K562 (cell line): ENCODE results near the gene KANK2. TPM values are rescaled to one million over a fixed set of nuclear protein-coding genes. Genes with fewer than 3 reads are reported as not detected.
A peak's percentile ranks its signal among the peaks of the same experiment; 100 is the strongest.

Experiments
- ATF4 ChIP-seq: fragments of 450-650 bp; formaldehyde crosslinking; IDR thresholded peaks from 2 replicates; pipeline ENCODE4 v1.4.0; 2022; ENCODE audit warnings: mild to moderate bottlenecking, moderate library complexity
- CCNT2 ChIP-seq: IDR thresholded peaks from 2 replicates; pipeline ENCODE4 v1.6.1; 2011; ENCODE audit warnings: borderline replicate concordance, low read depth, mild to moderate bottlenecking, moderate library complexity, mixed read lengths, low read length; ENCODE audit not compliant: insufficient read length; ENCODE audit errors: extremely low read depth
- CEBPB ChIP-seq: fragments of 450-650 bp; IDR thresholded peaks from 2 replicates; pipeline ENCODE4 v1.6.1; 2016; ENCODE audit warnings: missing genetic modification characterization, missing compliant biosample characterization
- CHD1 ChIP-seq: fragments of 200-600 bp; sonication (generic); IDR thresholded peaks from one replicate; pipeline ENCODE4 v1.6.1; 2012; ENCODE audit warnings: mild to moderate bottlenecking, moderate library complexity, low read length, inconsistent platforms
- CREM ChIP-seq: IDR thresholded peaks from 2 replicates; pipeline ENCODE4 v1.6.1; 2014; ENCODE audit warnings: antibody characterized with exemption, low read depth
- CXXC5 ChIP-seq: fragments of 250-450 bp; sonication (Bioruptor Pico); IDR thresholded peaks from 2 replicates; pipeline ENCODE4 v1.8.0; 2022; ENCODE audit warnings: inconsistent platforms, mild to moderate bottlenecking, moderate library complexity
- EGR1 ChIP-seq: fragments of 450-650 bp; conservative IDR thresholded peaks from 2 replicates; pipeline ENCODE4 v1.6.1; 2017; ENCODE audit warnings: mild to moderate bottlenecking
- ETV5 ChIP-seq: sonication (generic); formaldehyde crosslinking; IDR thresholded peaks from 2 replicates; pipeline ENCODE4 v1.4.0; 2020; ENCODE audit warnings: low read depth, mild to moderate bottlenecking, missing genetic modification reagents
- HCFC1 ChIP-seq: IDR thresholded peaks from 2 replicates; pipeline ENCODE4 v1.6.1; 2012; ENCODE audit warnings: low read depth, low read length, improper control_type of control experiment
- HDAC1 ChIP-seq, 2 experiments: fragments of 450-650 bp; IDR thresholded peaks; 2 replicates each; pipeline ENCODE4 v1.6.1; 2016 to 2017; ENCODE audit warnings: inconsistent platforms in 1 of 2, mild to moderate bottlenecking in 1 of 2, moderate library complexity in 1 of 2
- HDAC2 ChIP-seq: fragments of 450-650 bp; IDR thresholded peaks from 2 replicates; pipeline ENCODE4 v1.6.1; 2016; ENCODE audit warnings: mild to moderate bottlenecking
- LARP7 ChIP-seq: fragments of 450-650 bp; IDR thresholded peaks from 2 replicates; pipeline ENCODE4 v1.6.1; 2016
- MEIS2 ChIP-seq: fragments of 450-650 bp; IDR thresholded peaks from 2 replicates; pipeline ENCODE4 v1.6.1; 2014; ENCODE audit warnings: mild to moderate bottlenecking; ENCODE audit not compliant: partially characterized antibody
- NFIX ChIP-seq: fragments of 250-450 bp; sonication (Bioruptor Pico); IDR thresholded peaks from 2 replicates; pipeline ENCODE4 v1.4.0; 2020; ENCODE audit warnings: low read depth, mild to moderate bottlenecking, moderate library complexity
- SAFB2 ChIP-seq: fragments of 200-400 bp; formaldehyde crosslinking; IDR thresholded peaks from 2 replicates; pipeline ENCODE4 v1.6.1; 2018; ENCODE audit warnings: borderline replicate concordance, low read length, low read depth, moderate library complexity; ENCODE audit not compliant: severe bottlenecking
- SMAD4 ChIP-seq: fragments of 250-450 bp; sonication (Bioruptor Pico); conservative IDR thresholded peaks from 2 replicates; pipeline ENCODE4 v1.8.0; 2021; ENCODE audit warnings: inconsistent platforms, mild to moderate bottlenecking, moderate library complexity
- SMARCE1 ChIP-seq: fragments of 450-650 bp; IDR thresholded peaks from 2 replicates; pipeline ENCODE4 v1.7.1; 2016; ENCODE audit warnings: mild to moderate bottlenecking
- TAL1 ChIP-seq: fragments of 450-650 bp; IDR thresholded peaks from 2 replicates; pipeline ENCODE4 v1.6.1; 2016; ENCODE audit warnings: mild to moderate bottlenecking
- XRCC3 ChIP-seq: fragments of 450-650 bp; IDR thresholded peaks from 2 replicates; pipeline ENCODE4 v1.6.1; 2017; ENCODE audit warnings: mild to moderate bottlenecking, moderate library complexity
- YY1 ChIP-seq, 3 experiments: IDR thresholded peaks; 2 replicates each; pipeline ENCODE4 v1.6.1; 2011; ENCODE audit warnings: low read length in 2 of 3, mild to moderate bottlenecking in 2 of 3, moderate library complexity in 2 of 3, borderline replicate concordance in 1 of 3, control low read depth in 1 of 3, low read depth in 1 of 3; ENCODE audit not compliant: insufficient read depth in 3 of 3, insufficient replicate concordance in 2 of 3, control insufficient read depth in 1 of 3, insufficient read length in 1 of 3; ENCODE audit errors: extremely low read depth in 1 of 3
- ZBTB2 ChIP-seq: fragments of 450-650 bp; IDR thresholded peaks from 2 replicates; pipeline ENCODE4 v1.6.1; 2016; ENCODE audit warnings: antibody characterized with exemption
- ZNF384 ChIP-seq: IDR thresholded peaks from 2 replicates; pipeline ENCODE4 v1.6.1; 2012; ENCODE audit warnings: low read depth, low read length, improper control_type of control experiment
- ZNF511 ChIP-seq: sonication (generic); formaldehyde crosslinking; IDR thresholded peaks from 2 replicates; pipeline ENCODE4 v1.8.0; 2022; ENCODE audit warnings: mild to moderate bottlenecking, missing genetic modification reagents
- polyA plus RNA-seq, 8 experiments: library from polyadenylated mRNA; depleted of rRNA in 4 of 8; stranded (reverse) in 5 of 8; unstranded in 3 of 8; fragments of >200 nt; fragmentation: Nextera tagmentation in 2 of 8; fragmentation: Illumina TruSeq in 1 of 8; extraction: Ambion mirVana in 2 of 8; extraction: Trizol in 1 of 8; gene quantifications; 2 replicates each; pipeline versions ENCODE4 v1.2.1 to v1.2.3, GENCODE V29; 2011 to 2014; ENCODE audit warnings: inconsistent platforms in 1 of 8, missing spikeins in 1 of 8
- total RNA-seq, 7 experiments: library from RNA; depleted of rRNA in 6 of 7; stranded (reverse); fragments of >200 nt in 6 of 7; fragmentation: Illumina TruSeq in 2 of 7; extraction: Trizol in 2 of 7; gene quantifications; 2 replicates each; pipeline versions ENCODE4 v1.2.1 to v1.2.3, GENCODE V29; 2011 to 2021; ENCODE audit warnings: low replicate concordance in 1 of 7
- TF ChIP-seq, protein P1 (sequence below): fragments of 450-650 bp; formaldehyde crosslinking; IDR thresholded peaks from 2 replicates; pipeline ENCODE4 v1.4.0; 2020; ENCODE audit warnings: mild to moderate bottlenecking, moderate library complexity

The KANK2 gene
- total and polyA plus RNA-seq, 9 of the 15 experiments (the other 6 are each of a cell fraction or from before 2014, with no cell fraction given), result 4.4 to 47.8 (median 21.3) TPM

DNA sequence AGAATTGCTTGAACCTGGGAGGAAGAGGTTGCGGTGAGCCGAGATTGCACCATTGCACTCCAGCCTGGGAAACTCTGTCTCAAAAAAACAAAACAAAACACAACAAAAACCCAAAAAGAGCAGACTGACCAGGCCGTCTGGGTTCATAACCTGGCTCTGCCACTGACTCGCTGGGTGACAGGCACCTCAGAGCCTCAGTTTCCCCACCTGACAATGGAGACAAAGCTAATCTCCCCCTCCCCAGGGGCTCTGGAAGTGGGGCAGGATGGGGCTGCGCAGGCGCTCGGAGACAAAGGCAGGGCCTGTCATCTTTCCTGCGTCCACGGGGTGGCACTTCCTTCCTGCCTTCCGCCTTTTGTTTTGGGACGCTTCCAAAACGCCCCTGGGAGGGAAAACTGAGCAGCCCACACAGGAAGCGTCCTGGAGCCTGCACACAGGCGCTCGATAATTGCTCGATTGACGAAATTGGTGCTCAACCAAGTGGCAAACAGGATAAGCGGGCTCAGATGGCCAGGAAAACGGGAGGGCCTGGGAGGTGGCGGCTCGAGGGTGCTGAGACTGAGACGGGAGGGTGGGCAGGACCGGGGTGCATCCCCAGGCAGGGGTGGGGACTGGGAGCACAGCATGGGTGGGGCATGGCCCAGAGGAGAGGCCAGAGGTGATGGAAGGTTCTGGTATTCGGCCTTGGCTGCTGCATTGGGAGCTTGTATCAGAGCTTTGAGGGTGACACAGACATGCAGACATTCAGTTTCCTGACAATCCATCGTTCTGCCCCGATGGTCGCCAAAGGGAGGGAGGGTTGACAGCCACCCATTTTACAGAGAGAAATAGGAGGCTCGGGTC, 59.6 kb downstream of the KANK2 start (continued):
- TF ChIP-seq, protein P1, sequence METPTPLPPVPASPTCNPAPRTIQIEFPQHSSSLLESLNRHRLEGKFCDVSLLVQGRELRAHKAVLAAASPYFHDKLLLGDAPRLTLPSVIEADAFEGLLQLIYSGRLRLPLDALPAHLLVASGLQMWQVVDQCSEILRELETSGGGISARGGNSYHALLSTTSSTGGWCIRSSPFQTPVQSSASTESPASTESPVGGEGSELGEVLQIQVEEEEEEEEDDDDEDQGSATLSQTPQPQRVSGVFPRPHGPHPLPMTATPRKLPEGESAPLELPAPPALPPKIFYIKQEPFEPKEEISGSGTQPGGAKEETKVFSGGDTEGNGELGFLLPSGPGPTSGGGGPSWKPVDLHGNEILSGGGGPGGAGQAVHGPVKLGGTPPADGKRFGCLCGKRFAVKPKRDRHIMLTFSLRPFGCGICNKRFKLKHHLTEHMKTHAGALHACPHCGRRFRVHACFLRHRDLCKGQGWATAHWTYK (CRISPR knock-in tag), result peak; percentile 16; the same call in 1 of the 2 replicates
- 0 out of 2 replicates have a peak, but pooled peaks have one; percentile 44 for TF ChIP-seq SMARCE1
- no peak for TF ChIP-seq CHD1
- 0 out of 2 replicates have a peak, but pooled peaks have one; percentile 39 for TF ChIP-seq HDAC2
- 0 out of 4 replicates have a peak, but pooled peaks of 1 of the 2 experiments have one; percentile 11 for TF ChIP-seq HDAC1 (IDR thresholded peaks at IDR 0.05)
- peak; percentile 49 for TF ChIP-seq MEIS2
- TF ChIP-seq SAFB2, result no peak
- TF ChIP-seq CCNT2, result no peak
- peak; percentile 83; the same call in 1 of the 2 replicates for TF ChIP-seq ZBTB2
- TF ChIP-seq EGR1, result 0 out of 2 replicates have a peak, but pooled peaks have one; percentile 27
- peak in 1 of 3 experiments; percentile 8 for TF ChIP-seq YY1 (IDR thresholded peaks at IDR 0.05; ENCODE audit: borderline replicate concordance in 1 of 3, control insufficient read depth in 1 of 3, extremely low read depth in 1 of 3, insufficient read depth in 3 of 3, insufficient read length in 1 of 3, insufficient replicate concordance in 2 of 3, low read depth in 1 of 3, low read length in 2 of 3)
- 0 out of 2 replicates have a peak, but pooled peaks have one; percentile 46 for TF ChIP-seq ZNF511 (CRISPR knock-in tag)
- TF ChIP-seq LARP7, result no peak
- peak; percentile 66 for TF ChIP-seq CEBPB
- TF ChIP-seq HCFC1, result peak; percentile 41; the same call in 1 of the 2 replicates
- 0 out of 2 replicates have a peak, but pooled peaks have one; percentile 28 for TF ChIP-seq SMAD4
- TF ChIP-seq ATF4 (CRISPR knock-in tag), result no peak
- TF ChIP-seq CREM, result peak; percentile 20; the same call in 1 of the 2 replicates
- peak; percentile 65 for TF ChIP-seq NFIX (CRISPR knock-in tag)
- peak; percentile 57; the same call in 1 of the 2 replicates for TF ChIP-seq CXXC5
- peak; percentile 87 for TF ChIP-seq ETV5 (CRISPR knock-in tag)
- TF ChIP-seq TAL1, result no peak
- 0 out of 2 replicates have a peak, but pooled peaks have one; percentile 14 for TF ChIP-seq ZNF384
- no peak for TF ChIP-seq XRCC3
